MM.1S (cell line): Measurements from ENCODE around the gene AK6.

ENCODE experiments used
- DNase-seq: peaks from one replicate; pipeline ENCODE4 v3.0.0-alpha.2; 2015
- H2AFZ ChIP-seq: fragments of 300-600 bp; sonication (generic); 2 replicates; pipeline ENCODE4 v1.6.0; 2016; ENCODE audit warnings: antibody characterized with exemption, low read length
- H3F3A ChIP-seq: fragments of 300-600 bp; sonication (generic); 2 replicates; pipeline ENCODE4 v1.6.1; 2016; ENCODE audit warnings: mild to moderate bottlenecking, antibody characterized with exemption, low read length, moderate library complexity, mixed read lengths; ENCODE audit not compliant: insufficient read depth
- H3K27ac ChIP-seq: fragments of 300-600 bp; sonication (generic); 2 replicates; pipeline ENCODE4 v1.5.1; 2016; ENCODE audit warnings: mild to moderate bottlenecking, low read length
- H3K27me3 ChIP-seq: fragments of 300-600 bp; sonication (generic); replicated peaks from 2 replicates; pipeline ENCODE4 v1.6.0; 2016; ENCODE audit warnings: low read length; ENCODE audit not compliant: insufficient read depth
- H3K36me3 ChIP-seq: fragments of 300-600 bp; sonication (generic); replicated peaks from 2 replicates; pipeline ENCODE4 v1.6.1; 2016; ENCODE audit warnings: mild to moderate bottlenecking, low read length, mixed read lengths; ENCODE audit not compliant: insufficient read depth
- H3K4me1 ChIP-seq: fragments of 300-600 bp; sonication (generic); 2 replicates; pipeline ENCODE4 v1.6.1; 2016; ENCODE audit warnings: low read length, mixed read lengths
- H3K4me2 ChIP-seq: fragments of 300-600 bp; sonication (generic); 2 replicates; pipeline ENCODE4 v1.6.0; 2016; ENCODE audit warnings: low read depth, low read length
- H3K4me3 ChIP-seq: fragments of 300-600 bp; sonication (generic); 2 replicates; pipeline ENCODE4 v1.5.1; 2016; ENCODE audit warnings: low read length, mixed read lengths
- H3K79me2 ChIP-seq: fragments of 300-600 bp; sonication (generic); 2 replicates; pipeline ENCODE4 v1.6.1; 2016; ENCODE audit warnings: mixed run types, low read length, mixed read lengths
- H3K9ac ChIP-seq: fragments of 300-600 bp; sonication (generic); 2 replicates; pipeline ENCODE4 v1.6.1; 2016; ENCODE audit warnings: low read length, mixed read lengths
- H3K9me2 ChIP-seq: fragments of 300-600 bp; sonication (generic); replicated peaks from 2 replicates; pipeline ENCODE4 v1.6.1; 2016; ENCODE audit warnings: mild to moderate bottlenecking, low read length, mixed read lengths; ENCODE audit not compliant: insufficient read depth
- H3K9me3 ChIP-seq: fragments of 300-600 bp; sonication (generic); replicated peaks from 2 replicates; pipeline ENCODE4 v1.6.1; 2016; ENCODE audit warnings: mild to moderate bottlenecking, low read length, mixed read lengths; ENCODE audit not compliant: insufficient read depth
- H4K20me1 ChIP-seq: fragments of 300-600 bp; sonication (generic); 2 replicates; pipeline ENCODE4 v1.6.1; 2016; ENCODE audit warnings: mild to moderate bottlenecking, low read length, moderate library complexity, mixed read lengths; ENCODE audit not compliant: insufficient read depth
- EZH2 ChIP-seq: fragments of 300-600 bp; sonication (generic); optimal IDR thresholded peaks from 2 replicates; pipeline ENCODE3; 2017; ENCODE audit warnings: low read depth, mild to moderate bottlenecking, antibody characterized with exemption, low read length, mixed read lengths
- EZH2phosphoT487 ChIP-seq: fragments of 300-600 bp; sonication (generic); IDR thresholded peaks from 2 replicates; pipeline ENCODE4 v1.6.1; 2018; ENCODE audit warnings: antibody characterized with exemption, low read length
- TF ChIP-seq, protein P1 (sequence below): fragments of 300-600 bp; sonication (generic); IDR thresholded peaks from 2 replicates; pipeline ENCODE4 v1.5.1; 2016; ENCODE audit warnings: antibody characterized with exemption, low read length, mixed read lengths

The AK6 gene

GRCh38 chr5:69360442-69360841, 8.9 kb downstream of the AK6 start:
- H3K9me3 ChIP-seq = no peaks in the 10 kb centered on the region
- H2AFZ ChIP-seq = no peak overlapping the region
- no peaks in the 10 kb centered on the region for H4K20me1 ChIP-seq
- H3F3A ChIP-seq = peaks cover 8% of the 10 kb centered on the region; the same call in 1 of the 2 replicates
- TF ChIP-seq EZH2 (no peak), EZH2phosphoT487 (no peak)
- TF ChIP-seq, protein P1, sequence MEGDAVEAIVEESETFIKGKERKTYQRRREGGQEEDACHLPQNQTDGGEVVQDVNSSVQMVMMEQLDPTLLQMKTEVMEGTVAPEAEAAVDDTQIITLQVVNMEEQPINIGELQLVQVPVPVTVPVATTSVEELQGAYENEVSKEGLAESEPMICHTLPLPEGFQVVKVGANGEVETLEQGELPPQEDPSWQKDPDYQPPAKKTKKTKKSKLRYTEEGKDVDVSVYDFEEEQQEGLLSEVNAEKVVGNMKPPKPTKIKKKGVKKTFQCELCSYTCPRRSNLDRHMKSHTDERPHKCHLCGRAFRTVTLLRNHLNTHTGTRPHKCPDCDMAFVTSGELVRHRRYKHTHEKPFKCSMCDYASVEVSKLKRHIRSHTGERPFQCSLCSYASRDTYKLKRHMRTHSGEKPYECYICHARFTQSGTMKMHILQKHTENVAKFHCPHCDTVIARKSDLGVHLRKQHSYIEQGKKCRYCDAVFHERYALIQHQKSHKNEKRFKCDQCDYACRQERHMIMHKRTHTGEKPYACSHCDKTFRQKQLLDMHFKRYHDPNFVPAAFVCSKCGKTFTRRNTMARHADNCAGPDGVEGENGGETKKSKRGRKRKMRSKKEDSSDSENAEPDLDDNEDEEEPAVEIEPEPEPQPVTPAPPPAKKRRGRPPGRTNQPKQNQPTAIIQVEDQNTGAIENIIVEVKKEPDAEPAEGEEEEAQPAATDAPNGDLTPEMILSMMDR = no peak
- H3K27me3 ChIP-seq = no peaks in the 10 kb centered on the region
- no peaks in the 10 kb centered on the region; the same call in 1 of the 2 replicates for H3K36me3 ChIP-seq
- peaks cover 19% of the 10 kb centered on the region for H3K4me1 ChIP-seq
- H3K9ac ChIP-seq = no peak overlapping the region
- no peak overlapping the region for H3K4me3 ChIP-seq
- no peaks in the 10 kb centered on the region for H3K9me2 ChIP-seq
- DNase-seq = no peak
- peaks cover 67% of the 10 kb centered on the region for H3K79me2 ChIP-seq
- H3K27ac ChIP-seq = no peak overlapping the region
- no peak overlapping the region for H3K4me2 ChIP-seq

DNA sequence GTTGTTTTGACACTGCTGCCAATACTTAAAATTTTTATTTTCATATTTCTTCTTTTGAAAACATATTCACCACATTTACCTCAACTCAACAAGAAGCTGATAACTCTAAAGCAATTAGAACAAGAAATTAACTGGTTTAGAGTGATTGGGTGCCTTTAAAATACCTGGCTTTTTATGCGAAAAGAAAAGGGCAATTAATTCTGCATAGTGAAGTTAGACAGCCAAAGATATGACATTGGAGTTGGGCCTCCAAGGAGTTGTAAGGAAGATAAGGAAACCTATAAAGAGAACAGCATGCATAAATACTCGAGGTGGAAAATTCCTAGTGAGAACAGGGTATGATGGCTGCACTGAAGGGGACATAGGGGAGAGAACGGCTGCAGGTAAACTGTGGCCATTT, 9.6 kb downstream of the AK6 start:
- Histone ChIP-seq H3K9me2 (no peaks in the 10 kb centered on the region), H3K9me3 (no peaks in the 10 kb centered on the region), H3K79me2 (peaks cover 59% of the 10 kb centered on the region), H4K20me1 (no peaks in the 10 kb centered on the region), H2AFZ (no peak overlapping the region), H3K27me3 (no peaks in the 10 kb centered on the region), H3K36me3 (no peaks in the 10 kb centered on the region; the same call in 1 of the 2 replicates), H3K4me2 (no peak overlapping the region), H3F3A (peaks cover 8% of the 10 kb centered on the region; the same call in 1 of the 2 replicates), H3K4me3 (no peak overlapping the region), H3K4me1 (peaks cover 19% of the 10 kb centered on the region), H3K27ac (no peak overlapping the region), H3K9ac (no peak overlapping the region)
- TF ChIP-seq, protein P1 = no peak
- TF ChIP-seq EZH2 = no peak
- TF ChIP-seq EZH2phosphoT487 = no peak
- DNase-seq = no peak

GRCh38 chr5:69350664-69351063, 18.7 kb downstream of the AK6 start:
- Histone ChIP-seq H3K4me3 (no peak overlapping the region), H3K9me2 (no peaks in the 10 kb centered on the region), H3K4me2 (no peak overlapping the region), H4K20me1 (no peaks in the 10 kb centered on the region), H3K36me3 (peaks cover 3% of the 10 kb centered on the region; the same call in 1 of the 2 replicates), H3K4me1 (peaks cover 2% of the 10 kb centered on the region; the same call in 1 of the 2 replicates), H3K79me2 (no peaks in the 10 kb centered on the region), H3F3A (0 out of 2 replicates have a peak, but pooled peaks cover 6% of the 10 kb centered on the region), H3K9me3 (no peaks in the 10 kb centered on the region), H2AFZ (no peak overlapping the region), H3K27me3 (no peaks in the 10 kb centered on the region), H3K9ac (no peak overlapping the region), H3K27ac (no peak overlapping the region)
- no peak for DNase-seq
- TF ChIP-seq, protein P1 = no peak
- TF ChIP-seq EZH2phosphoT487 = no peak
- TF ChIP-seq EZH2 = no peak
